GM19043 (cell line): ENCODE results near the gene RPLP1.

Experiments used
- ATAC-seq: cut with Tn5 transposase; IDR thresholded peaks from one replicate; pipeline ENCODE4 v1.9.1; 2021; ENCODE audit warnings: low read depth; ENCODE audit not compliant: unreplicated experiment

The RPLP1 gene

GRCh38 chr15:69467636-69468035 lies 15.0 kb downstream of the RPLP1 start:
- ATAC-seq, result no peak

GRCh38 chr15:69468241-69469121 lies 15.9 kb downstream of the RPLP1 start:
- no peak for ATAC-seq

GRCh38 chr15:69469467-69470201 lies 17.0 kb downstream of the RPLP1 start:
- no peak for ATAC-seq

GRCh38 chr15:69472046-69472445 lies 19.4 kb downstream of the RPLP1 start:
- ATAC-seq, result no peak

- no peak for ATAC-seq
Observed at GRCh38 chr15:69472562-69472961, 19.9 kb downstream of the RPLP1 start.

- ATAC-seq, result no peak
Observed at GRCh38 chr15:69474291-69474690, 21.7 kb downstream of the RPLP1 start.

GRCh38 chr15:69474846-69475455 lies 22.3 kb downstream of the RPLP1 start:
- no peak for ATAC-seq

GRCh38 chr15:69475769-69476358 lies 23.2 kb downstream of the RPLP1 start:
- no peak for ATAC-seq

GRCh38 chr15:69476704-69477473 lies 24.3 kb downstream of the RPLP1 start:
- no peak for ATAC-seq

GRCh38 chr15:69478259-69478781 lies 25.7 kb downstream of the RPLP1 start:
- no peak for ATAC-seq

GRCh38 chr15:69479081-69479480 lies 26.5 kb downstream of the RPLP1 start:
- no peak for ATAC-seq

- ATAC-seq, result no peak
Observed at GRCh38 chr15:69479971-69480370, 27.4 kb downstream of the RPLP1 start.

- no peak for ATAC-seq
Observed at GRCh38 chr15:69480932-69481331, 28.3 kb downstream of the RPLP1 start.

GRCh38 chr15:69482686-69483256 lies 30.2 kb downstream of the RPLP1 start:
- ATAC-seq, result no peak

- ATAC-seq, result no peak
Observed at GRCh38 chr15:69484837-69485236, 32.2 kb downstream of the RPLP1 start.

GRCh38 chr15:69486481-69487110 lies 34.0 kb downstream of the RPLP1 start:
- ATAC-seq, result no peak

GRCh38 chr15:69489073-69489571 lies 36.5 kb downstream of the RPLP1 start:
- ATAC-seq, result no peak

GRCh38 chr15:69490356-69491037 lies 37.9 kb downstream of the RPLP1 start:
- no peak for ATAC-seq
